MG63 (cell line): ENCODE data around the gene NARF. TPM values are rescaled to one million over a fixed set of nuclear protein-coding genes. Genes with fewer than 3 reads are reported as not detected.
A peak's percentile ranks its signal among the peaks of the same experiment; 100 is the strongest.
"Not testable (repeated sequence)": the region's sequence is repeated elsewhere in the genome, so short reads cannot be mapped to it uniquely, and the experiment has no call there.

Source experiments
- DNase-seq: peaks from one replicate; pipeline ENCODE4 v3.0.0-alpha.2; 2020
- H3K27me3 ChIP-seq: fragments of 250-450 bp; sonication (Bioruptor Pico); 2 replicates; pipeline ENCODE4 v1.5.1; 2020; ENCODE audit warnings: mild to moderate bottlenecking, moderate library complexity
- H3K36me3 ChIP-seq: fragments of 250-450 bp; sonication (Bioruptor Pico); 2 replicates; pipeline ENCODE4 v1.5.1; 2020; ENCODE audit warnings: mild to moderate bottlenecking, moderate library complexity
- H3K4me3 ChIP-seq: fragments of 250-450 bp; sonication (Bioruptor Pico); 2 replicates; pipeline ENCODE4 v1.5.1; 2020; ENCODE audit warnings: mild to moderate bottlenecking, moderate library complexity
- H3K9me3 ChIP-seq: fragments of 250-450 bp; sonication (Bioruptor Pico); 2 replicates; pipeline ENCODE4 v1.5.1; 2020; ENCODE audit warnings: mild to moderate bottlenecking, moderate library complexity
- total RNA-seq: library from RNA; depleted of rRNA; stranded (reverse); fragments of >200 nt; shearing (Covaris generic); gene quantifications from 2 replicates; pipeline ENCODE4 v1.2.3, GENCODE V29; 2014; ENCODE audit warnings: low replicate concordance

The NARF gene
- total RNA-seq, 1 experiment from 2014 or later = 33.7 TPM

- no peaks in the 10 kb centered on the region for H3K9me3 ChIP-seq
- H3K36me3 ChIP-seq = peaks cover 20% of the 10 kb centered on the region
- no peak for DNase-seq
- H3K27me3 ChIP-seq = no peaks in the 10 kb centered on the region
- peak overlapping the region; percentile 74 for H3K4me3 ChIP-seq
These were observed 1.2 kb upstream of the NARF start for GRCh38 chr17:82457073-82457928.

GRCh38 chr17:82457929-82458178, 687 bp upstream of the NARF start:
- H3K27me3 ChIP-seq = no peaks in the 10 kb centered on the region
- peaks cover 20% of the 10 kb centered on the region for H3K36me3 ChIP-seq
- no peak for DNase-seq

GRCh38 chr17:82458885-82459424, 414 bp downstream of the NARF start:
- peak; percentile 40 for DNase-seq
- no peaks in the 10 kb centered on the region for H3K9me3 ChIP-seq
- no peaks in the 10 kb centered on the region for H3K27me3 ChIP-seq
- peaks cover 21% of the 10 kb centered on the region for H3K36me3 ChIP-seq
- H3K4me3 ChIP-seq = peak overlapping the region; percentile 74

More at GRCh38 chr17:82457929-82458178, 687 bp upstream of the NARF start:
- H3K9me3 ChIP-seq = no peaks in the 10 kb centered on the region
- peak overlapping the region; percentile 74 for H3K4me3 ChIP-seq

- not testable (repeated sequence) for H3K9me3 ChIP-seq, DNase-seq, H3K4me3 ChIP-seq, H3K27me3 ChIP-seq
- H3K36me3 ChIP-seq = peaks cover 31% of the 10 kb centered on the region
These were observed 1.4 kb downstream of the NARF start for GRCh38 chr17:82459936-82460335.

- Histone ChIP-seq H3K4me3 (no peak overlapping the region), H3K36me3 (peaks cover 36% of the 10 kb centered on the region), H3K27me3 (no peaks in the 10 kb centered on the region), H3K9me3 (no peaks in the 10 kb centered on the region)
- no peak for DNase-seq
These were observed 3.4 kb downstream of the NARF start for GRCh38 chr17:82461827-82462524.

GRCh38 chr17:82463391-82463790, 4.8 kb downstream of the NARF start:
- peaks cover 37% of the 10 kb centered on the region for H3K36me3 ChIP-seq
- no peak for DNase-seq
- no peaks in the 10 kb centered on the region for H3K27me3 ChIP-seq
- H3K4me3 ChIP-seq = no peak overlapping the region
- H3K9me3 ChIP-seq = no peaks in the 10 kb centered on the region

- no peaks in the 10 kb centered on the region for H3K9me3 ChIP-seq
- no peaks in the 10 kb centered on the region for H3K27me3 ChIP-seq
- no peak for DNase-seq
- H3K4me3 ChIP-seq = no peak overlapping the region
- peaks cover 43% of the 10 kb centered on the region for H3K36me3 ChIP-seq
These were observed 5.5 kb downstream of the NARF start for GRCh38 chr17:82463925-82464566.

GRCh38 chr17:82464567-82464929, 6.0 kb downstream of the NARF start:
- no peak for DNase-seq
- no peaks in the 10 kb centered on the region for H3K9me3 ChIP-seq
- peaks cover 48% of the 10 kb centered on the region for H3K36me3 ChIP-seq
- H3K27me3 ChIP-seq = no peaks in the 10 kb centered on the region
- no peak overlapping the region for H3K4me3 ChIP-seq

GRCh38 chr17:82465023-82465603, 6.6 kb downstream of the NARF start:
- no peak for DNase-seq
- no peaks in the 10 kb centered on the region for H3K9me3 ChIP-seq
- H3K36me3 ChIP-seq = peaks cover 51% of the 10 kb centered on the region
- no peak overlapping the region for H3K4me3 ChIP-seq
- H3K27me3 ChIP-seq = no peaks in the 10 kb centered on the region

GRCh38 chr17:82468692-82469091, 10.2 kb downstream of the NARF start:
- Histone ChIP-seq H3K9me3 (no peaks in the 10 kb centered on the region), H3K4me3 (no peak overlapping the region), H3K27me3 (no peaks in the 10 kb centered on the region), H3K36me3 (peaks cover 53% of the 10 kb centered on the region)
- DNase-seq = no peak

GRCh38 chr17:82470065-82470464, 11.5 kb downstream of the NARF start:
- Histone ChIP-seq H3K27me3 (no peaks in the 10 kb centered on the region), H3K4me3 (no peak overlapping the region), H3K36me3 (peaks cover 52% of the 10 kb centered on the region), H3K9me3 (no peaks in the 10 kb centered on the region)
- no peak for DNase-seq

GRCh38 chr17:82474223-82475010, 15.9 kb downstream of the NARF start:
- H3K4me3 ChIP-seq = no peak overlapping the region
- peaks cover 54% of the 10 kb centered on the region for H3K36me3 ChIP-seq
- DNase-seq = no peak
- no peaks in the 10 kb centered on the region for H3K9me3 ChIP-seq
- H3K27me3 ChIP-seq = no peaks in the 10 kb centered on the region

- Histone ChIP-seq H3K4me3 (no peak overlapping the region), H3K36me3 (peaks cover 54% of the 10 kb centered on the region), H3K27me3 (no peaks in the 10 kb centered on the region), H3K9me3 (no peaks in the 10 kb centered on the region)
- no peak for DNase-seq
These were observed 16.9 kb downstream of the NARF start for GRCh38 chr17:82475458-82475857.

GRCh38 chr17:82477934-82478333, 19.4 kb downstream of the NARF start:
- no peak for DNase-seq
- Histone ChIP-seq H3K9me3 (no peaks in the 10 kb centered on the region), H3K36me3 (peaks cover 48% of the 10 kb centered on the region), H3K27me3 (no peaks in the 10 kb centered on the region), H3K4me3 (no peak overlapping the region)

- Histone ChIP-seq H3K4me3 (no peak overlapping the region), H3K36me3 (peaks cover 51% of the 10 kb centered on the region), H3K27me3 (no peaks in the 10 kb centered on the region), H3K9me3 (no peaks in the 10 kb centered on the region)
- no peak for DNase-seq
These were observed 21.1 kb downstream of the NARF start for GRCh38 chr17:82479602-82480001.

- no peaks in the 10 kb centered on the region for H3K27me3 ChIP-seq
- DNase-seq = no peak
- no peak overlapping the region for H3K4me3 ChIP-seq
These were observed 21.8 kb downstream of the NARF start for GRCh38 chr17:82480318-82480717.

More at GRCh38 chr17:82480318-82480717, 21.8 kb downstream of the NARF start:
- H3K9me3 ChIP-seq = no peaks in the 10 kb centered on the region
- H3K36me3 ChIP-seq = peaks cover 50% of the 10 kb centered on the region
